ENCODE measurements around the gene MTFP1. TPM values are rescaled to one million over a fixed set of nuclear protein-coding genes. Genes with fewer than 3 reads are reported as not detected.
"Not testable (repeated sequence)": the region's sequence is repeated elsewhere in the genome, so short reads cannot be mapped to it uniquely, and the experiment has no call there.

The MTFP1 gene
- polyA plus RNA-seq, 3 donors, result 12.0 to 15.6 (median 13.8) TPM

DNA sequence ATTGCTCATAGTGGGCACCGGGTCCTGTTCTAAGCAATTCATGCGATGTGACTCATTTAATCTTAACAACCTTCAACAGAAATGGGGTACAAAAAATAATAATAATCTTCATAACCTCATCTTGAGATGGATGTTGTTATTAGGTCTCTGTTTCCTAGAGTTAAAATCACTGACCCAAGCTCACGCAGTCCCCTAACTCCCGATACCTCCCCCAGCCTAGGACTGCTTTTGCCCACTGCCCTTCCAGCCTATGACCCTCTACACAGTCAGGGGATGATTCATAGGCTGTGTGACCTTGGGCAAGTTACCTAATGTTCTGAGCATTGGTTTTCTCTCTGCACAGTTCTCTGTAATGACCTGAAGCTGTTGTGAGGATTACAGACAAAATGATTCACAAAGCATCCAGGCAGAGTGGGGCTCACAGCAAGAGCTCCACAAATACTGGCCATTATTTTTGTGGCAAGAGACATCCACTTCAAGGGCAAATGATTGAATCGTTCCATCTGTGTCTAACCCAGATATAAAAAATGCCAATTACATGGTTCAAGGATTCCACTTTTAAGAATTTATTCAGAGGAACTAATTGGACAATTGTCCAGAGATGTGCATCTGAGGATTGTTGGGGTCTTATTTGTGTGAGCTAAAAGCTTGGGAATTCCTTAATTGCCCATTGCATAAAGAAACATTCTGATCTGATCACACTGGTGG is 20.0 kb downstream of the MTFP1 start:
- no peak for DNase-seq

DNA sequence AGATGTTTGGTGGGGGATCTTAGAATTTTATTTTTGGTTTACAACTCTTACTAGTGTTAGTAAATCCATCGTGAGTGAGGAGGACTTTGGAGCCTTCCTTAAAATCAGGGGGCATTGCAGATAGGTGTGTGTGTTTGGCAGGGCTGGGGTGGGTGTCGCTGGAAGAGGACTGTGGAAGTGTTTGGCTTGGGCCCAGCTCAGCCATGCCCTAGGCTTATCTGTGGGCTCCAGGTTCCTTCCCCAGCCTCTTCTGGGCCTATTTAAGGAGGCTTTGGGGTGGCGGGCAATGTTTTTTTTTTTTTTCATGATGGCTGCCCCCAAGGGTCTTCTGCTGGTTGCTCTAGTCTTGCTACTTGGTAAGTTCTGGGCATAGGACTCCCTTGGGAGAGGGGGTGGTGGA is 22.1 kb downstream of the MTFP1 start:
- DNase-seq, result no peak

DNA sequence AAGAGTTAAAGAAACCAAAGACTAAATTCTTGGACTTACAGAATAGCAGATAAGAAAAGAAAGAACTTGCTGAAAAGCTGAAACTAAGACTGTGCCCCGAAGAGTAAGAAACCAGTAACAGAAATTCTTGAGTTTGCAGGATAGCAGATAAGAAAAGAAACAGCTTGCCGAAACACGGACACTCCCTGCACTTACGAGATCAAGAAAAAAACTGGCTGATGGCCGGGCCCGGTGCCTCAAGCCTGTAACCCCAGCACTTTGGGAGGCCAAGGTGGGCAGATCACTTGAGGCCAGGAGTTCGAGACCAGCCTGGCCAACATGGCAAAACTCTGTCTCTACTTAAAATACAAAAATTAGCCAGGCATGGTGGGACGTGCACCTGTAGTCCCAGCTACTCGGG is 25.9 kb downstream of the MTFP1 start:
- DNase-seq, result not testable (repeated sequence)

DNA sequence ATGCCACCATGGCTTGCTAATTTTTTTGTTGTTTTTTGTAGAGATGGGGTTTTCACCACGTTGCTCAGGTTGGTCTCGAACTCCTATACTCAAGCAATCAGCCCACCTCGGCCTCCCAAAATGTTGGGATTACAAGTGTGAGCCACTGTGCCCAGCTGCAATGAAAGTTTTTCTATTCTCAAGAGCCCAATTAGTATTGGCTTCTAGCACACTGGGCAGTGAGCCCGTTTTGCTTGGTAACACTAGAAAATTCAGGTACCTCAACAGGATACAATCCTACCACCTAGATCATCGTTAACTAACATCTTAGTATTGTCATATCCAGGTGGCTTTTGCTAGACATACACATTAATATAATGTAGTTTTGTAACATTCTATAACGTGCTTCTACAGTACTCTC is 27.3 kb downstream of the MTFP1 start:
- no peak for DNase-seq

DNA sequence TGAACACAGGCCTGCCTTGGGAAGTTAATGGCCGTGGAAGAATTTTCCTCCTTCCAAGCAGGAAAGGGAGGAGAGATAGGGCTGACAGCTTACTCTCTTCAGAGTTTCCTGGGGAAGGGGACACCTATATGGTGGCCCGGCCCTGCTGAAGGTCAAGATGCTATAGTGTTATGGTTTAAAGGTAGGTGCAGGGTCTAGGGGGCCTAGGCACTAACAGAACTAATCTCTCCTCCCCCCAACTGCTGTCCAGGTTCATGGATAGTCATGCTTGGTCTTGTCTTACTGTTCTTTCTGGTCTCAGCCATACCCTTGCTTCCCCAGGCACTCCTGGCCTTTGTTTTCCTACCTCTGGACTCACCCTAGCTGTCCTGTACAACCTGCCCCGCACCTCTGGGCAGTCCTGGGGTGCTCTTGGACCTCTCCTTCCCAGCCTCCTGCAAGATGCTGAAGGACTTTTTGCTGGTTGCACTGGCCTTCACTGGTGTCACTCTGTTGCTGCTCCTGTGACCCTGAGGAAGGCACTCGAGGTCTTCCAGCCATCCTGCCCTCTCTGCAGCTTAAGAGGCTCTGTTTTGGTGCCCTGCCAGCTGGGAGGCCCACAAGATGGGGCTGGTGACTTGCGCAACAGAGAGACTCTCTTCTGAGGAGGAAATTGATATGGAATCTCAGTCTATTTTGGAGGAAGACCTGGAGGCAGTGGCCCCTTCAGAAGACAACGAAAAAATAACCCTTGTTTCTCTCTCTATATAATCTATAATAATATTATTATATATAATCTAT is 28.4 kb downstream of the MTFP1 start:
- DNase-seq, result no peak

DNA sequence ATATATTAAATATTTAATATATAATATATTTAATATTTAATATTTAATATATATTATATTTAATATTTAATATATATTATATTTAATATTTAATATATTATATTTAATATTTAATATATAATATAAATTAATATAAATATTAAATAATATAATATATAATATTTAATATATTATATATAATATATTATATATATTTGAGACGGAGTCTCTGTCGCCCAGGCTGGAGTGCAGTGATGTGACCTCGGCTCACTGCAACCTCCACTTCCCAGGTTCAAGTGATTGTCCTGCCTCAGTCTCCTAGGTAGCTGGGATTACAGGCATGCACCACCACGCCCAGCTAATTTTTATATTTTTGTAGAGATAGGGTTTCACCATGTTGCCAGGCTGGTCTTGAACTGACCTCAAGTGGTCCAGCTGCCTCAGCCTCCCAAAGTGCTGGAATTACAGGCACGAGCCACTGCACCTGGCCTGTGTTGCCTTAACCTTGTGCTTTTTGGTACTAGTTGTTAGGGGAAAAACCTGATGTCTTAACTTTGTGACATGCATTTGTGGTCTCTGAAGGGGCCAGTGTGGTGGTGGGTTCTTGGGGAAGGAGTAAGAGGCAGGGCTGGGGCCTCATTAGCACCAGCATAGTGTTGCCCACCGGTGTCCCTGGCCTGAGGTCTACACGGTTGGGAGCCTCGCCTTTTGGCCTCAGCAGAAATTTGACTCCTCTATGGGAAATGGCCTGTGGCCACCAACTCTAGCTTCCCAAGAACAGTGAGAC is 29.7 kb downstream of the MTFP1 start:
- DNase-seq, result no peak

DNA sequence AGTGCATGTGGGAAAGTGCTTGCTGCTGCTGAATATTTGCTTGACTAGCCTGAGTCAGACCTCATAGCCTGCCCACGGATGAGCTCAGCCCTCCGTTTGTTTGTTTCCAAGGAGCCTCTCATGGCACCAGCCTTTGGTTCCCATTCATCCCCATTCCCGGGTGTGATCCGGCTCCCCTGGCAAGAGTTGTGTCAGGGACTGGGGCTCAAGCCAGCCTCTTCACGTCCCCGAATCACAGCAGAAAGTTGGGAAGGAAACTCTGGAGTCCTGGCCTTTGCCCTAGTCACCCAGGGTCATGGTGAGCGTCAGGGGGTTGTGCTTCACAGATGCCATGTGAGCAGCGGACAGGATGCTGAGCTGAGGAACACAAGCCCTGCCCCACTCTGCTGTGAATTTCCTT is 32.4 kb downstream of the MTFP1 start:
- DNase-seq, result no peak

DNA sequence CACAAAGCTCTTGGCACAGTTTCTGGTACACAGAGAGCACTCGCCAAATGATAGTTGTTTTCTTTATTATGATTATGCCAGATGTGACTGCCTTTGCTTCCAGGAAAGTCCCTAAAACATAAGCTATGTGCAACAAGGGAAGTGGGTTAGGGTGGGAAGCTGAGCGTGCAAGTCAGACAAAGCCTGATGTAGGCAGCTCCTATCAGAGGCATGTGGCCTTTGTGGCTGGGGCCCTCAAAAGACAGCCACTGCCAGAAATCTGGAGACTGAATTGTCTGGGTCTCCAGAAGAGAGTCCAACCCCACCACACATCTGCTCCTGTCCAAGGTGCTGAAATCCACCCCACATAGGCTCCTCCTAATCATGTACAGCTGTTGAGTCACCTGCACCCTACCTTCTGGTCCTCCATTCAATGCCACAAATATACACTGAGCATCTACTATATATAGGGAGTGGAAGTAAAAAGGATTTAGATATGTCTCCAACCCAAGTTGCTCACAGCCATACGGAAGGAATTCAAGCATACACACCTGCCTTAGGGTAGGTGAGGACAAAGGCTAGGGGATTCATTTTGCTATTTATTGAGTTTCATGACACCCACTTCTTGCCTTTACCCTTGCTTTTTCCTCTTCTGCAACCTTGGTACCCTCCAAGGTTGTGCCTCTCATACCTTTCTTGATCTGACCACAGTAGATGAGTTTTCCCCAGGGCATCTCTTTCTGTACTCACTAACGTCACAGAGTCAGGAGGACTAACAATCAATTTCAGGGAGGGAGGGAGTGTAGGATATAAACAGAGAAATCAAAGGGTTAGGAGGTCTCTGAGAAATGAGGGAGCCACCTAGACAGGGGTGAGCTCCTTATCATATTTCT is 33.8 kb downstream of the MTFP1 start:
- DNase-seq, result no peak

DNA sequence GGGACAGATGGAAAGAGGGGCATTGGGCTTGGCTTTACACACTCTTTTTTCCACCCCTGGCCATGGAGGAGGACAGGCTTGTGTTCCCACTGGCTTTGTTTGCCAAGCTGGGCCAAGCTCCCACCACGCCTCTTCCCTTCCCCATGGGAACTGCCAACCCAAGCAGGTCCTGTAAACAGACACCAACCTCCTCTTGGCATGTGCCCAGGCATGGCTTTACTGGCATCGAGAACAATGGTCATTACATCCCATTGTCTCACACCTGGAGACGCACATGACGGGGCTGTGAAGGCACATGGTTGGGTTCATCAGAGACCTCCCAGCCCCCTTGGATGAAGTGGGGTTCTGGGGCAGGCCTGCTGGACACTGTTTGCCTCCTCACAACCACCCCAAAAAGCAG is 34.6 kb downstream of the MTFP1 start:
- DNase-seq, result no peak

DNA sequence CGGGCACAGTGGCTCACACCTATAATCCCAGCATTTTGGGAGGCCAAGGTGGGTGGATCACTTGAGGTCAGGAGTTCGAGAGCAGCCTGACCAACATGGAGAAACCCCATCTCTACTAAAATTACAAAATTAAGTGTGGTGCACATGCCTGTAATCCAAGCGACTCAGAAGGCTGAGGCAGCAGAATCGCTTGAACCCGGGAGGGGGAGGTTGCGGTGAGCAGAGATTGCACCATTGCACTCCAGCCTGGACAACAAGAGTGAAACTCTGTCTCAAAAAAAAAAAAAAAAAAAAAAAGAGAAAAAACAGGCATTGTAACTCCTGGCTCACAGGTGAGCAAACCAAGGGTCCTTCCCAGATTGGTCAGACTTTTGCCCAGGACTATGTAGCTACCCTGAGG is 35.0 kb downstream of the MTFP1 start:
- DNase-seq, result not testable (repeated sequence)

DNA sequence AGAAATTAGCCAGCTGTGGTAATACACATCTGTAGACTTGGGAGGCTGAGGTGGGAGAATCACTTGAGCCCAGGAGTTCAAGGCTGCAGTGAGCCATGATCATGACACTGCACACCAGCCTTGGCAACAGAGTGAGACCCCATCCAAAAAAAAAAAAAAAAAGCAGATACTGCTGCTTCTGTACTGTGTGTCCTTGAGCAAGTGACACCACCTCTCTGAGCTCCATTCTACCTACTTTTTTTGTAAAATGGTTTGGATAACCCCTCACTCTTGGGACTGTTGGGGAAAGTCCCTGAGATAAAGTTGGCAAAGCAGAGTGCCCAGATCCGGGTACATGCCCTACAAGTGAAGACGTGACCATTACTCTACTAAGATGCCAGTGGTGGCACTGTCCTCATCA is 43.6 kb downstream of the MTFP1 start:
- no peak for DNase-seq

DNA sequence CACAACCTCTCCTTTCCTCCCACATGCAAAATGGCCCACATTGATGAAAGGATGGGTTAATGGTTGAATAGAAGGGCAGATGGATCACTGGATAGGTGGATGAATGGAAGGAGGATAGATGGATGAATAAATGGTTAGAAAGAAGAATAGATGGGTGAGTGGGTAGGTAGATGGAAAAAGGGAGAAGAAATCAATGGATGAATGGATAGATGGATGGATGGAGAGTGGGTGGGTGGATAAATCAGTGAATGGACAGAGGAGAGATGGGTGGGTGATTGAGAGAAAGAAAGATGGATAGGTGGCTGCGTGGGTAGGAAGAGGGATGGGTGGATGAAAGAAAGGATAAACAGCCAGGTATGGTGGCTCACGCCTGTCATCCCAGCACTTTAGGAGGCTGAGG is 45.1 kb downstream of the MTFP1 start:
- no peak for DNase-seq

DNA sequence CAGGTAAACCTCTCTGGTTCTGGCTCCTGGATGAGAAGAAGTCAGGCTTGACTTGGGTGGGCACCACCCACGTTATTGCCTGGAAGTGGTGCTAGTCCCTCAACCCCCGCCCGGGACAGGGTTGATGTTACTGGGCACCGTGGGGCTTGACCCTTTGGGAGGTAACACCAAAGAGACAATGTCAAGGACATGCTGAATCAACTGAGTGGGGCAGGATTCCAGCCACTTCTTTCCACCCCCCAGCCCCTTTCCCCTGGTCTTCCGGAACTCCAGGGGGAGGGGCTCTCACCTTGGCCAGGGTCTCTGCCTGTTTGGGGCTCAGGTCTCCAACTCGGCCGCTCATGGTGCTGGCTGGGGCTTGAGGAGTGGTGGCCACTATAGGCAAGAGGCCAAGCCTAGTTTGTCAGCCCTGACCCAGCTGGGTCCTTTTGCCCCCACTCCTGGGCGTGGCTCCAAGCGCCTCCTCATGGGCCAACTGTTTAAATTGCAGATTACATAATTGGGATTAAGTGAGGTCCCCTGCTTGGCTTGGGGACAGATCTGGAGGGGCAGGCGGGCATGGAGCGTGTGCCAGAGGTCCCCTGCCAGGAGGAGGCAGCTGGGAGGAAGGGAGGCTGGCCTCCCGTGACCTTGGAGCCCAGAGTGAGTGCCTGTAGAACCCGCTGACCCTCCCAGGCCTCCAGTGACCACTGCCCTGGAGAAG is 46.2 kb downstream of the MTFP1 start, which contains the start of gene SEC14L3:
TSS of gene SEC14L3 (minus strand) at position 402 of the 703 bp plus-strand sequence. CDS start at position 343, 59 bp downstream.
- no peak for DNase-seq

DNA sequence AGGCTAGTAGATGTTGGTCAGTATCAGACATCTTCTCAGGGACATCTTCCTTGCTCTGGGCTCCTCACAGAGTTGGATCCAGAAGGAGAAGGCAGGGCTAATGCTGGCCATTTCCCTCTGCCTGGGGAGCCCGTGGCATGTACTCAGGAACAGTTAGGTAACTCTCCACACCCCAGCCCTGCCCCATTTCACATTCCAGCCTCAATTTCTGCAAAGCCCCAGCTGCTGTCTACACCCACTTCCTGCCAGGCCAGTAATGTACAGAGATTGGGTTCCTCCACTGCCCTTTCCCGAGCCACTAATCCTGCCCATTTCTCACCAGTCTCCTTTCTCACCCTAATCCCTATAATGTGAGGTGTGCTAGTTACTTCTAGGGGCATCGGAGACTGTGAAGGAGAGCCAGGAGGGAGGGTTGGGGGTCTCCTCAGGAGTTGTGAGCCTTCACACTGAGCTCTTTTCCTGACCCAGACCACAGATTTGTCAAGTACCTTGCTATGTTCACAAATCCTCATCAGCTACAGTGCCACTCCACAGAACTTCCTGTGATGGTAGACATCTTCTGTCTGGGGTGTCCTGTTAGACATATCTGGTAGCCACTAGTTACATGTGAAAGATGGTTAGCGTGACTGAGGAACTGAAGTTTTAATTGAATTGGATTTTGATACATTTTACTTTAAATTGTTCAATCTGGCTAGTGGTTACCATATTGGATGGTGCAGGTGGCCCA is 47.6 kb downstream of the MTFP1 start:
- no peak for DNase-seq

DNA sequence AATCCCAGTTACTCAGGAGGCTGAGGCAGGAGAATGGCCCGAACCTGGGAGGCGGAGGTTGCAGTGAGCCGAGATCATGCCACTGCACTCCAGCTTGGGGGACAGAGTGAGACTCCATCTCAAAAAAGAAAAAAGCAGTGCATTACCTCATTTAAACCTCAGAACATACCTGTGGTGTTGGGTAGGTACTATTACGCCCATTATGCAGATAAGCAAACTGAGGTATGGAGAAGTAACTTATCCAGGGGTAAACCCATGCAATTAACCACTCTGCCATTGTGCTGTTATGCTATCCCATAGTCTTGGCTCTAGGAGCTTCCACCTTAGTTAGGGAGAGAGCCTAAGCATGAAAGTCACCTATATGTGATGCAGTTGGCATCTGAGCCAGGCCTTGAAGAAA is 48.6 kb downstream of the MTFP1 start:
- DNase-seq, result no peak

DNA sequence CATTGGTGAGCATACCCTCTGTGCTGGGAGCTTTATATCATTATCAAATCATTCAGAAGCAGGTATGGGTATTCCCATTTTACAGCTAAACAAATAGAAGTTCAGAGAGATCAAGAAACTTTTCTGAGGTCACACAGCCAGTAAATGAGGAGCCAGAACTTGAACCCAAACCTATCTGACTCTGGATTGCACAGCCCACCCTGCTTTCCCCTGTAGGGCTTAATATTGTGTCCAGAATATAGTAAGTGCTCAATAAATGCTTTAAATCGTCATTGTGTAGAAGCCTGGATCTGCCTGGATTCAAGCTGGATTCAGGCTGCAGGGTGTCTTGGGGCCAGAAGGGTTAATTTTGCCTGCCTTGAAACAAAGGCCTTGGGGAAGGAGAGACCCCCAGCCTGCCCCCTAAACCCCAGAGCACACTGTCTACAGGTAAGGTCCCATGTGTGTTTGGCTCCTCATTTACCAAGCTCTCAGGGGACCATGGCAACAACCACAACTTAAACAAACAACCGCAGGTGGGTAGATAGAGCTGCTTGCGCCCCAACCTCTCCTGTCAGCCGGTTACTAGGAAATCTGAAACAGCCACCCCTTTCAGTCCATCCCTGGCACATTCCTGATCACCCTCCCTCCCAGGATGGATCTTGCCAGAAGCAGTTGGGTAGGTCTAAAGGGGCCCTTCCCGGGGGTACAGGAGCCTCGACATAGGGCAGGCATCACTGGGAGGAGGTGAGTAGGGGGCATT is 49.3 kb downstream of the MTFP1 start:
- no peak for DNase-seq

Measured in renal pelvis (tissue), 4 donors.